K562 (cell line): Measurements from ENCODE around the gene DDR1. TPM values are rescaled to one million over a fixed set of nuclear protein-coding genes. Genes with fewer than 3 reads are reported as not detected.

Experiments
- MGA ChIP-seq: fragments of 450-650 bp; IDR thresholded peaks from 2 replicates; pipeline ENCODE4 v1.6.1; 2016; ENCODE audit warnings: mild to moderate bottlenecking, moderate library complexity
- THAP7 ChIP-seq: fragments of 250-450 bp; sonication (Bioruptor Pico); IDR thresholded peaks from 2 replicates; pipeline ENCODE4 v1.5.0; 2021
- ZBTB49 ChIP-seq: sonication (generic); formaldehyde crosslinking; IDR thresholded peaks from 2 replicates; pipeline ENCODE4 v1.8.0; 2022; ENCODE audit warnings: missing genetic modification reagents, mild to moderate bottlenecking, borderline replicate concordance
- ZBTB9 ChIP-seq: fragments of 450-650 bp; formaldehyde crosslinking; IDR thresholded peaks from 2 replicates; pipeline ENCODE4 v1.4.0; 2020; ENCODE audit warnings: mild to moderate bottlenecking, moderate library complexity
- ZNF12 ChIP-seq: sonication (generic); formaldehyde crosslinking; IDR thresholded peaks from 2 replicates; pipeline ENCODE4 v1.4.0; 2020; ENCODE audit warnings: mild to moderate bottlenecking, missing genetic modification reagents
- ZNF197 ChIP-seq: fragments of 200-800 bp; sonication (Bioruptor generic); IDR thresholded peaks from 2 replicates; pipeline ENCODE4 v1.6.1; 2016; ENCODE audit warnings: low read depth, missing genetic modification characterization, missing compliant biosample characterization
- ZNF766 ChIP-seq: fragments of 200-800 bp; sonication (Bioruptor generic); conservative IDR thresholded peaks from 2 replicates; pipeline ENCODE4 v1.6.1; 2016; ENCODE audit warnings: missing genetic modification characterization, missing compliant biosample characterization
- polyA plus RNA-seq, 8 experiments: library from polyadenylated mRNA; depleted of rRNA in 4 of 8; stranded (reverse) in 5 of 8; unstranded in 3 of 8; fragments of >200 nt; fragmentation: Nextera tagmentation in 2 of 8; fragmentation: Illumina TruSeq in 1 of 8; extraction: Ambion mirVana in 2 of 8; extraction: Trizol in 1 of 8; gene quantifications; 2 replicates each; pipeline versions ENCODE4 v1.2.1 to v1.2.3, GENCODE V29; 2011 to 2014; ENCODE audit warnings: inconsistent platforms in 1 of 8, missing spikeins in 1 of 8
- total RNA-seq, 7 experiments: library from RNA; depleted of rRNA in 6 of 7; stranded (reverse); fragments of >200 nt in 6 of 7; fragmentation: Illumina TruSeq in 2 of 7; extraction: Trizol in 2 of 7; gene quantifications; 2 replicates each; pipeline versions ENCODE4 v1.2.1 to v1.2.3, GENCODE V29; 2011 to 2021; ENCODE audit warnings: low replicate concordance in 1 of 7

The DDR1 gene
- total and polyA plus RNA-seq, 9 of the 15 experiments (the other 6 are each of a cell fraction or from before 2014, with no cell fraction given): 1.4 to 44.6 (median 12.2) TPM

- no peak for TF ChIP-seq ZBTB49 (CRISPR knock-in tag)
- 0 out of 2 replicates have a peak, but pooled peaks have one; percentile 25 for TF ChIP-seq MGA
- peak; percentile 84; the same call in 1 of the 2 replicates for TF ChIP-seq ZNF766 (CRISPR knock-in tag)
- no peak for TF ChIP-seq ZBTB9 (CRISPR knock-in tag)
- TF ChIP-seq ZNF12: no peak
- TF ChIP-seq THAP7 (CRISPR knock-in tag): no peak
- no peak for TF ChIP-seq ZNF197 (CRISPR knock-in tag)
Observed at GRCh38 chr6:30841644-30842504, 42.4 kb upstream of the DDR1 start (continued).
